Activated CD4-positive, alpha-beta T cell treated with anti-CD3 and anti-CD28 coated beads for 1 hour (primary cell): ENCODE data around the gene MYO1D.
"Not testable (repeated sequence)": the region's sequence is repeated elsewhere in the genome, so short reads cannot be mapped to it uniquely, and the experiment has no call there.

Source experiments
- DNase-seq: peaks from one replicate; pipeline ENCODE4 v3.0.0-alpha.2; 2020

The MYO1D gene

DNA sequence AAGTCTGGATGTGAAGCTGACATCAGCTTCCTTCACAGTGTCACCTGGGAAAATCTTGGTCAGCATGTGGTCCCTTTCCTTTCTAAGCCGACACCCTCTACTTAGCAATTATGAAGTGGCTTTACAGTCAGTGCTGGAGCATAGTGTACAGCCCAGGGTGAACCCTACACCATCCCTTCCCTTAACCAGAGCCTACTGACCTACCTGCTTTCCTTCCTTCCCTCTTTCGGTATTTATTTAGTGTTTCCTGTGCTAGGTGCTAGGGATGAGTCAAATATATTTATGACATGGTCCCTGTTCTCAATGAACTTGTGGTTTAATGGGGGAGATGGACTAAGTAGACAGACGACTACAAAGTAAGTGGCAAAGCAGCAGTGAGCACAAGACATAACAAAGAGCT, 312.6 kb downstream of the MYO1D start:
- DNase-seq: no peak

DNA sequence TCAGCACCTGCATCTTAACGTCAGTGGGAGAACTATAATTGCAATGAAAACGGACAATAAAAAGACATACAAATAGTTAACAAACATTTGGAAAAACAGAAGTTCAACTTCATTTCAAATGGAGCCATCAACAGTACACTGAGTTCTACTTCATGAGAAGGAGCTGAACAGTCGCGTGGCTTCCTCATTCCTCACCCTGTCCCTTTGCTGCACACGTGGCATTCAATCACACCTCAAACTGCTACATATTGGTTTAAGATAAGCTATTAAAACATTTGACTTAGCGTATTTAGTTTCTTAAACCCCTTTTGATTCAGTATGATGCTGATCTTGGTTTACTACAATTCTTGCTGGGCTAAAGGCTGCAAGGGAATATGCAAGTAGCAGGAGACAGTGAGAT, 313.3 kb downstream of the MYO1D start:
- no peak for DNase-seq

- no peak for DNase-seq
Observed at GRCh38 chr17:32558997-32559650, 317.8 kb downstream of the MYO1D start.

- no peak for DNase-seq
Observed at GRCh38 chr17:32558326-32558955, 318.5 kb downstream of the MYO1D start.

DNA sequence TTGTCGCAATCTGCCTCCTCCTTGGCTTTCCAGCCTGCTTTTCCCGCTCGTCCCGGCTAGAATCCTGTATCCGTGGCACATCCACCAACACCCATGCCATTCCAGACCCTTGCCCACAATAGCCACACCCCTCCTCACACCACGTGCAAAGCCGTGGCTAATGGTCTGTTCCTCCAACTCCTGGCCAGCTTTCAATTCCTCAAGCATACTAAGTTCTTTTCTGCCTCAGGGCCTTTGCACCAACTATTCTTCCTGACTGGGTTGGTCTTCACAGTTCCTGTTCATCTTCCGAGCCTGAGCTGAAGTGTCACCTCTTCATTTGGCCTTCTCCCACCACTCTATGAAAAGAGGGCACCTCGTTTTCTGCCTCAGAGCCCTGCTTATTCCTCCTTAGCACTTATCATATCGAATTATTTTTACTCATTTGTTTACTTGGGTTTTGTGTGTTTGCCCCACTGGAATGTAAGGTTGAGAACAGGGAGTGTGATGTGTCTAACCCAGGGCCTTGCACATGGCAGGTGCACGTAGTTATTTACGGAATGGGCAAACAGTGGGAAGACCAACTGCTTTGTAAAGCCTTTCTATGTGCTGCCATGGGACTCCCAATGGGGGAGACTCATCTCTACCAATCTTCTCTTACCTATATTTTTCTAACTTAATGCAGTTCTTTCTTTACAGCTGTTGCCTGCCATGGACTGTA, 321.2 kb downstream of the MYO1D start:
- no peak for DNase-seq

DNA sequence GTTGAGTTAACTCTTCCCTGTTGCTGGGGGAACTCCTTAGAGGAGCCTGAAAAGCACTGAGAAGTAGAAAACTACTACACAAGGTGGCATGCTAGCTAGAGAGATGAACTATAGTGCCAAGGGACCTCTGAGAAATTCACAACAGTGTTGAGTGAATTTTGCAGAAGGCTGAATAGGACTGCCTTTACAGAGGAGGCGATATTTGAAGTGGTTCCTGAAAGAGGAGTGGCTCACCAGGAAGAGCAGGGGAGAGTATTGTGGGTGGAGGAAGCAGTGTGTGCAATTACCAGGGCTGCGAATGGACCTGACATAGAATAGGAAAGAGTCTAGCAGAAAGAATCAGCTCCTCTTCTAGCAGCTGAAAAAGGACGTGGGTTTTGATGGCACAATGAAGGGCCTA, 323.8 kb downstream of the MYO1D start:
- DNase-seq: no peak

GRCh38 chr17:32552280-32552679, 324.6 kb downstream of the MYO1D start:
- no peak for DNase-seq

- no peak for DNase-seq
Observed at GRCh38 chr17:32551186-32551955, 325.6 kb downstream of the MYO1D start.

GRCh38 chr17:32549559-32549958, 327.4 kb downstream of the MYO1D start:
- no peak for DNase-seq

DNA sequence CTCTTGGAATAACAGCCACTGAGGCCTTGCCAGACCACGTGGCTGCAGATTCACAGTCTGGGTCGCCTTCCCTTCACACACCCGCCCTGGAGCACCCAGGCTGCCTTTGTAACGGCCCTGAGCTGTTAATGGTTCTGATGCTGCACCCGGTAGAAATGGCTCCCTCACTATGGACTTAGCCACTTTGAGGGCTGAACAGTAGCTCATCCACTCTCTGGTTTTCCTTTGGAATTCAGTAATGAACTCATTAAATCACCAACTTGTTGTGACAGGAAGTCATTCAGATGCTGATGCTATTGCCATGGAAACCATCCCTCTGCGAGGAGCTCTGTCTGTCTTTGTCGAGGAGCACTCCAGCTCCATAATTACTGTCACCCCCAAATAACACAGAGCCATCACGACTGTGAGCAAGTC, 330.9 kb downstream of the MYO1D start:
- DNase-seq: no peak

DNA sequence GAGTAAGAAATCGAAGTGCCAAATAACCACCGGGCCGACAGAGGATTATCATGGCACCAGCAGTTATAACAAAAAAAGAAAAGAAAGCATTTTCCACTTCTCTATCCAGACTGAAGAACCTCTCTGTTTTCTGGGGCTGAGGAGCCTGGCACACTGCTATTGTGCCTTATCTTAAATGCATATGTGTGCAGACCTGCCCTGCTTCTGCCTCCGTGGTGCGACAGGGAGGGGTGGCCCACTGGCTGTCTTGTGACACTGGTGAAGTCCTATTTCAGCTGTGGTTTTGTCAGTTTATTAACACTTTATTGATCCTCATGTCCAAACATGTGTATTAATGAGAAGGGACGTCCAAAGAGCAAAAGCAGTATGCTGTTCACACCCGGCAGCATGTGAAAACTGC, 334.7 kb downstream of the MYO1D start:
- DNase-seq: no peak

DNA sequence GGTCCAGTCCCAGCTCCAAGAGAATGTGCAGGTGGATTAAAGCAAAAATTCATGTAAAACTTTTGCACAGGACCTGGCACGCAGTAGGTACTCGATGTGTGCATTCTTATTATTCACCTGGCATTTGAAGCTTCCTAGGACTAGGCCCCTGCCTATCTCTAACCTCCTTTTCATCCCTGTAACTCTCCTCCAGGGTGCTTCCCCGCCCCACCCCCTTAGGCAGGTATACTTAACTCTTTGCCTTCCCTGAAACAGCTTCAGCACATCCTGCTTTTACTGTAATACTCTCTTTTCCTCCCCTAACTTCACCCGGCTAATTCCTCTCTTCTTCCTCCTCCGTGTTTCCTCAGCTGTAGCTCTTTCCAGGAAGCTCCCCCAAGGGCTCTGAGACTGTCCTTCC, 335.3 kb downstream of the MYO1D start:
- DNase-seq: no peak

- DNase-seq: no peak
Observed at GRCh38 chr17:32536736-32537643, 339.9 kb downstream of the MYO1D start.

GRCh38 chr17:32533296-32533695, 343.6 kb downstream of the MYO1D start:
- DNase-seq: no peak

GRCh38 chr17:32529604-32530003, 347.3 kb downstream of the MYO1D start:
- DNase-seq: no peak

DNA sequence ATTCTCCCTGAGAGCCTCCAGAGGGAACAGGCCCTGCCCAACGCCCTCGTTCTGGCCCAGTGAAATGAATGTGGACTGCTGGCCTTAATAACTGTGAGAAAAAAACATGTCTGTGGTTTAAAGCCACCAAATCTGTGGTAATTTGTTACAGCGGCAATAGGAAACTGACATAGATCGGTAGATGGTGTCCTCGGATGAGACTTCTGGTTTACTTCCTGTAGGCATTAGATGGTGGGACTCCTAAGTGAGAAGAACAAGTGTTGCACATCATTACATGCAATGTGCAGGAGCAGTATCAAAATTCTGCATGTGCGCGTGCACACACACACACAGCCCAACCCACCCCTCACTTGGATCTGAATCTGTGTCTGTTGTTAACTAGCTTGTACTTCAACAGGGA, 348.1 kb downstream of the MYO1D start:
- no peak for DNase-seq

DNA sequence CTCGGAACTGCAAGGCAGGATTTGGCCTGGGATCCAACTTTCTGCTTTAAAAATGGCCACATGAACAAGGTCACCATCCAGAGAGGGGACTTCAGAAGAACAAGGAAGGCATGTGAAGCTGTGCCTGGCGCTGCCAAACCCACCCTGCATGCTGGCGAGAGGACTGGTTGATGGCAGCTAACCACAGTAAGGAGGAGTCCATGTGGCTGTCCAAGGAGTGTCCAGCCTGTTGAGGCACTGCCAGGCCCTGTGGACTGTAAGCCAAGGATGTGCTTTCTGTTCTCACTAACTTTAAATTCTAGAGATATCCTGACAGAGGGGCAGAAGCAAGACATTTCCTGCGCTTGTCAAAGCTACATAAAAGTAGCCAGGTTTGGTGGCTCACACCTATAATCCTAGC, 349.8 kb downstream of the MYO1D start:
- DNase-seq: no peak

- no peak for DNase-seq
Observed at GRCh38 chr17:32525122-32525521, 351.8 kb downstream of the MYO1D start.

- DNase-seq: not testable (repeated sequence)
Observed at GRCh38 chr17:32524553-32524880, 352.4 kb downstream of the MYO1D start.

DNA sequence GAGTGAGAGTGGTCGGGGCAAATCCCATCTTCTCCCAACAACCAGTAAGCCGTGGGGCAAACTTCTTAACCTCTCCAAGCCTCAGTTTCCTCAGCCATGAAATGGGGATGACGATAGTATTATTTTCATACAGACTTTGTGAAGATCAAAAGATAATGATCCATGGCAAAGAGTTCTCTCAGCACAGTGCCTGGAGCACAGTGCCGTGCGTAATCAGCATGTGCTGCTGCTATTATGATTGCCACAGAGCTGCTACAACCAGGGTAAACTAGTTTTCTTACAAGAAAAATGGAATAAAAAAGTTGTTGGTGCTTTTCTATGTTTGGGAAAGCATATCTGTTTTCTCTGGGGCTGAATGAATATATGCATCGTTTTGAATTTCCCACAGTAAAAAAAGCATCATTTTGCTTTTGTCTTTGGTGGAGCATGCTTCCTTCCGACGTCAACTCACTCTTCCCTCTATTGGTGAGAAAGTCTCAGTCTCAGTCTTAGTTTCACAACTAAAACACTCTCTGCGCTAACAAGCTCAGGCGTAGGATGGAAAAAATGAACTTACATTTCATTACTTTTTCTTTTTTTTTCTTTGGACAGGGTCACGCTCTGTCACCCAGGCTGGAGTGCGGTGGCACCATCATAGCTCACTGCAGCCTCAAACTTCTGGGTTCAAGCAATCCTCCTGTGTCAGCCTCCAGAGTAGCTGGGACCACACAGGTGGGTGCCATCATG, 352.9 kb downstream of the MYO1D start:
- no peak for DNase-seq

GRCh38 chr17:32523017-32523680, 353.8 kb downstream of the MYO1D start:
- DNase-seq: no peak
